Diencephalon (tissue), 1 donor: ENCODE data around the gene FAM199X. TPM values are rescaled to one million over a fixed set of nuclear protein-coding genes. Genes with fewer than 3 reads are reported as not detected.

Source experiments
- total RNA-seq: library from RNA; depleted of rRNA; stranded (reverse); fragments of >200 nt; gene quantifications from one replicate; pipeline ENCODE4 v1.2.3, GENCODE V29; 2014

Gene FAM199X
- 107 TPM for total RNA-seq

GRCh38 chrX:104165894-104166734 lies at the start of gene FAM199X:
TSS of gene FAM199X (plus strand) at chrX:104166453. CDS start at chrX:104166786, 333 bp downstream.

DNA sequence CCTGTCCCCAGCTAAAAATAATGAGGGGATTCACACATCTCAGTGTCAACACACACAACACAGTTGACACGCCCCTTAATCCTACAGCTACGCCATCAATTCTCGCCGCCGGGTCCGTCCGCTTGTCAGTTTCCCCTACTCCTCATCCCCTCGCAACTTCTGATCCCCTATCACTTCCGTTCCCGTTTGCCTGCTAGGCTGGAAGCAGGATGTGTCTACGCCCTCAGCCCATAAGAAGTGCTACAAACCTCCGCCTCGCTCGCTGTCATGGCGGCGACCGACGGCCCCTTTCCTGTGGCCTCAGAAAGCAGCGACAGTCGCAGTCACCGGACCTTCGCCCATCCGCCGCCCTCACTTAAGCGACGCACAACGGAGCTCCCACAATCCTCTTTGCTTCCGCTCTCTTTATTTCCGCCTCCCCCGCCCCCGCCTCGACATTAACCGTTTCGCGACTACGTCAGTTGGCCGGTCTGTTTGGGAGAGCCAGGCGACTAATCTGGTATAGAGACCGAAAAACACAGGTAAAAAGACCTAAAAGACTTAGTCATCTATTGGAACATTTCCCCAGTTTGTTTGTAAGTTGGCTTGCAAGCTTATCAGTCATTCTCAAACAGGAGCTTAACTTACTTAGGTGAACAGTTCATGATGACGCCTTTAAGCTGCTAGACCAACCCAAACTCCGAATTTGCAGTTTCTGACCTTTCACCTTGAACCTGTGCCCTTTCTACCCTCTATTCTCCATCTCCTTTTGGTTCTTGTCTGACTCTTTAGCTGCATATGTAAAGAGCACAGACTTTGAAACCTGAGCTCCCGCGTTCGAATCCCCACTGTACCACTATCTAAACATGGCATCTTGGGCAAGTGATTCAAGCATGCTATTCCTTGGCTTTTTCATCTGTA lies 9.4 kb upstream of the FAM199X start, which contains the start of gene SLC25A53:
Gene SLC25A53 (minus strand): TSS at position 380 of the 900 bp plus-strand sequence. CDS start 51,752 bp downstream, outside the sequence.

Other genes starting within 250 kb of the FAM199X start
- gene TMSB15B, start 203.8 kb upstream of the FAM199X start, total RNA-seq, result 22.4 TPM
- gene H2BW1, start 152.7 kb upstream of the FAM199X start, total RNA-seq, result not detected
- gene H2BW2, start 126.5 kb upstream of the FAM199X start, total RNA-seq, result not detected
- 30.4 TPM for gene TMSB15C, start 90.2 kb upstream of the FAM199X start, total RNA-seq
- gene ZCCHC18, start 53.9 kb upstream of the FAM199X start, total RNA-seq, result 15.5 TPM
- gene SLC25A53, start 9.4 kb upstream of the FAM199X start, total RNA-seq, result 12.5 TPM
- not detected for gene ESX1, start 88.5 kb downstream of the FAM199X start, total RNA-seq